ENCODE data around the gene PANK3. TPM values are rescaled to one million over a fixed set of nuclear protein-coding genes. Genes with fewer than 3 reads are reported as not detected.

Gene PANK3
- total RNA-seq, 1 experiment from 2014 or later, result 82.6 TPM

- no peaks in the 10 kb centered on the region for H3K27me3 ChIP-seq (ENCODE audit: insufficient read depth, low read length)
- no peak overlapping the region for H3K4ac ChIP-seq (ENCODE audit: low read depth, low read length)
- no peak for DNase-seq
- H3K27ac ChIP-seq (ENCODE audit: insufficient read length, low read depth, low read length), result no peak overlapping the region
- H4K8ac ChIP-seq (replicated peaks; ENCODE audit: insufficient read length, low read depth, low read length), result no peak overlapping the region
- H3K18ac ChIP-seq (ENCODE audit: insufficient read length, low read depth, low read length), result no peak overlapping the region
- H4K5ac ChIP-seq (ENCODE audit: insufficient read length, low read depth, low read length), result no peak overlapping the region
- H3K4me1 Mint-ChIP-seq, result peaks cover 6 to 8% of the 10 kb centered on the region in 2 experiments
- no peak overlapping the region for H3K23ac ChIP-seq (ENCODE audit: insufficient read length, low read depth, low read length)
- H3K79me2 ChIP-seq (ENCODE audit: insufficient read depth, low read length), result no peaks in the 10 kb centered on the region
- no peaks in the 10 kb centered on the region for H3K9me3 Mint-ChIP-seq
- H3T11ph ChIP-seq (ENCODE audit: low read length), result no peak overlapping the region
- H3K4me2 ChIP-seq (ENCODE audit: insufficient read depth, insufficient read length, low read length), result no peak overlapping the region
- H3K27me3 Mint-ChIP-seq (ENCODE audit: low read depth), result peaks cover 14% of the 10 kb centered on the region
- H3K9ac ChIP-seq (ENCODE audit: extremely low read depth, insufficient read length, low read length), result no peak overlapping the region
- no peak overlapping the region for H3K4me3 Mint-ChIP-seq
- no peak overlapping the region for H2AK5ac ChIP-seq (ENCODE audit: insufficient read length, low read length)
- H2BK120ac ChIP-seq (ENCODE audit: low read depth, low read length, poor library complexity, severe bottlenecking), result no peak overlapping the region
- no peaks in the 10 kb centered on the region for H3K23me2 ChIP-seq (ENCODE audit: insufficient read length, low read depth, low read length, poor library complexity, severe bottlenecking)
- no peak overlapping the region for H2BK20ac ChIP-seq (ENCODE audit: low read depth, low read length, poor library complexity, severe bottlenecking)
- H2AFZ ChIP-seq (ENCODE audit: low read length), result no peak overlapping the region
- no peak overlapping the region for H4K91ac ChIP-seq (ENCODE audit: insufficient read length, low read depth, low read length)
- no peaks in the 10 kb centered on the region for H3K9me3 ChIP-seq (ENCODE audit: control insufficient read depth, low read depth, low read length)
- H3K27ac Mint-ChIP-seq, result no peak overlapping the region
- no peaks in the 10 kb centered on the region for H4K20me1 ChIP-seq (ENCODE audit: control insufficient read depth, insufficient read depth, insufficient read length)
- H2BK15ac ChIP-seq (ENCODE audit: low read depth, low read length), result no peak overlapping the region
- no peak overlapping the region for H2BK5ac ChIP-seq (ENCODE audit: insufficient read length, low read length)
- H3K36me3 Mint-ChIP-seq (ENCODE audit: insufficient read depth in 1 of 3, low read depth in 3 of 3), result no peaks in the 10 kb centered on the region
- H3K56ac ChIP-seq (ENCODE audit: insufficient read length, low read depth, low read length), result no peak overlapping the region
- H3K4me1 ChIP-seq (ENCODE audit: insufficient read depth, low read length), result no peaks in the 10 kb centered on the region; the same call in 1 of the 2 replicates
- TF ChIP-seq CTCF (conservative IDR thresholded peaks at IDR 0.05), result no peak
- no peak overlapping the region for H2BK12ac ChIP-seq (ENCODE audit: insufficient read length, low read depth, low read length)
- H3K14ac ChIP-seq (ENCODE audit: insufficient read depth, low read length), result no peak overlapping the region
- H3K79me1 ChIP-seq (ENCODE audit: insufficient read depth, low read depth, low read length, poor library complexity, severe bottlenecking), result no peaks in the 10 kb centered on the region
Measured at GRCh38 chr5:168602517-168602916, 23.3 kb upstream of the PANK3 start.
